ENCODE measurements around the gene ALS2CL.
"Not testable (repeated sequence)": the region's sequence is repeated elsewhere in the genome, so short reads cannot be mapped to it uniquely, and the experiment has no call there.

Gene ALS2CL, protein sequence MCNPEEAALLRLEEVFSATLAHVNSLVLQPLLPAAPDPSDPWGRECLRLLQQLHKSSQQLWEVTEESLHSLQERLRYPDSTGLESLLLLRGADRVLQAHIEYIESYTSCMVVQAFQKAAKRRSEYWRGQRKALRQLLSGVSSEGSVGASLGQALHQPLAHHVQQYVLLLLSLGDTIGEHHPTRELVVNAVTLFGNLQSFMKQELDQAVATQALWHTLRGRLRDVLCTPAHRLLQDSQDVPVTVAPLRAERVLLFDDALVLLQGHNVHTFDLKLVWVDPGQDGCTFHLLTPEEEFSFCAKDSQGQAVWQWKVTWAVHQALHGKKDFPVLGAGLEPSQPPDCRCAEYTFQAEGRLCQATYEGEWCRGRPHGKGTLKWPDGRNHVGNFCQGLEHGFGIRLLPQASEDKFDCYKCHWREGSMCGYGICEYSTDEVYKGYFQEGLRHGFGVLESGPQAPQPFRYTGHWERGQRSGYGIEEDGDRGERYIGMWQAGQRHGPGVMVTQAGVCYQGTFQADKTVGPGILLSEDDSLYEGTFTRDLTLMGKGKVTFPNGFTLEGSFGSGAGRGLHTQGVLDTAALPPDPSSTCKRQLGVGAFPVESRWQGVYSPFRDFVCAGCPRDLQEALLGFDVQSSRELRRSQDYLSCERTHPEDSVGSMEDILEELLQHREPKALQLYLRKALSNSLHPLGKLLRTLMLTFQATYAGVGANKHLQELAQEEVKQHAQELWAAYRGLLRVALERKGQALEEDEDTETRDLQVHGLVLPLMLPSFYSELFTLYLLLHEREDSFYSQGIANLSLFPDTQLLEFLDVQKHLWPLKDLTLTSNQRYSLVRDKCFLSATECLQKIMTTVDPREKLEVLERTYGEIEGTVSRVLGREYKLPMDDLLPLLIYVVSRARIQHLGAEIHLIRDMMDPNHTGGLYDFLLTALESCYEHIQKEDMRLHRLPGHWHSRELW

DNA sequence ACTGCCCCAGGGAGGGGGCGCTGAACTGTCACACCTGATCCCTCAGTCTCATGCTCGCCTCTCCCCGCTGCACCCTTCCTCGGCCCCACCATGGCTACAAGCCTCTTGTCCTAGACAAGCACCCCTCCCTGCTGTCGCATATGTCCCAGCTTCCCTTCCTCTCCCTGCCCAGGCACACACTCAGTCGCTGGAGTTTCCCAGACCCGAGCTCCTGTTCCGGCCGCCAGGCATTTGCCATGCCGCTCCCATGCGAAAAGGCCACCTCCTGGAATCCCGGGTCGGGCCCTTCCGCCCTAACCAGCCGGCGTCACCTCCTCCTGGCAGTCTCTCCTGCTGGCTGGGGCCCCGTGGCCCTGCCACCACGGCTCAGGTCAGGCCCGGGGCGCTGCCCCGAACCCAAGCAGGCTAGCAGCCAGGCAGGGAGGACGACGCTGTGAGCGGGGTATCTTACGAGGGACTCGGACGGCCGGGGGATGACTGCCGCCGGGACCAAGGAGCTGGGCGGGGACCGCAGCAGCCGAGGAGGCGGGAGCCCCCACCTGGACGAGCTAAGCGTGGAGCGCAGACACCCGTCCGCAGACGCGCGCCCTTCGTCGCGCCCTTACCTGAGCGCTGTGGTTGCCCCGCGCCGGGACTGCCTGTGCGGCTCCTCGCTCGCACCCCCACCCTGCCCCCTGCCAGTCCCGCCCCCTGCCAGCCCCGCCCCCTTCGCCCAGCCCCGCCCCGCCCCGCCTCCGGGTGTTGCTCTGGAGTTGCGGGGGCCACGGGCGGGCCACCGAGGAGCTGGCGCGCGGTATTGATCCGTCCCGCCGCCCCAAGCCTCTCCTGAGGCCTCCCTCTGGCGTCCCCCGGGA is at the start of gene ALS2CL:
TSS of gene ALS2CL (minus strand) at position 642 of the 854 bp plus-strand sequence. CDS start 4,239 bp downstream, outside the sequence.
- no peak for TF ChIP-seq CTCF (IDR thresholded peaks at IDR 0.05; ENCODE audit: insufficient read depth, missing control alignments)
- DNase-seq (ENCODE audit: insufficient read length, low spot score) (peak; percentile 56), FAIRE-seq (no peak)

DNA sequence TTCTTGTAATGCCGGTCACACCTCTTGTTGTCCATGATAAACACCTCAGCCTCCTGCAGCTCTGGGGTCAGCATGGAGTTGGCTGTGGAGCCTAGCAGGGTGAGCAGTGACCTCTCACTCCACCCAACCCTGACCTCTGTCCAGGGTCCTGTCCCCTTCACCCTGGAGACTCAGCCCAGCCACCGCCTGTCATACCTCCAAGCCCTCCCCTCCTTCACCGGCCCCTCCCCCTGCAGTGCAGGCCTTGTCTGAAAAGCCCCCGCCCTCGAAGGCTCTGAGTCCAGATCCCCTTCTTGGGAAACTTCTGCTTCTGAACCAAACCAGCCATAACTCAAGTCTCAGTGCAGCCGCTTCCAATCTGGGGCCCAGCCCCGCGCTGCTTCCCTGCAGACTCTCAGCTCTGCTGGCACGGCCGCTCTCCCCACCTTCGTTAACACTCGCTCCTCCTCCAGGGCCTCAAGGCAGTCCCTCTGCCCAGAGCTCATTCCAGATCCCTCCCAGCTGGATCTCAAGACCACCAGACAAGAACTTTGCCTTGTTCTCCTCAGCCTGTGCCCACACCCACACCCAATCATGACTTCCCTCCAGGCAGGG is 49.6 kb upstream of the ALS2CL start:
- TF ChIP-seq CTCF (IDR thresholded peaks at IDR 0.05; ENCODE audit: insufficient read depth, missing control alignments): no peak
- no peak for FAIRE-seq
- DNase-seq (ENCODE audit: insufficient read length, low spot score): no peak

DNA sequence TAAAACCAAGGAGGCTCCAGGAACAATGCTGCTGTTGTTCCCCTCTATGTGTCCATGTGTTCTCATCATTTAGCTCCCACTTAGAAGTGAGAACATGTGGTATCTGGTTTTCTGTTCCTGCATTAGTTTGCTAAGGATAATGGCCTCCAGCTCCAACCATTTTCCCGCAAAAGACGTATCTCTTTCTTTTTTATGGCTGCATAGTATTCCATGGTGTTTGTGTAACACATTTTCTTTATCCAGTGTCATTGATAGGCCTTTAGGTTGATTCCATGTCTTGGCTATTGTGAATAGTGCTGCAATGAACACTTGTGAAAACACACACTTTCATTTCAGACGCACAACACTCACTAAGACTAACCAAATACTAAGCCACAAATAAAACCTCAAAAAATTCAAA is 46.1 kb upstream of the ALS2CL start:
- not testable (repeated sequence) for FAIRE-seq; DNase-seq (ENCODE audit: insufficient read length, low spot score)

DNA sequence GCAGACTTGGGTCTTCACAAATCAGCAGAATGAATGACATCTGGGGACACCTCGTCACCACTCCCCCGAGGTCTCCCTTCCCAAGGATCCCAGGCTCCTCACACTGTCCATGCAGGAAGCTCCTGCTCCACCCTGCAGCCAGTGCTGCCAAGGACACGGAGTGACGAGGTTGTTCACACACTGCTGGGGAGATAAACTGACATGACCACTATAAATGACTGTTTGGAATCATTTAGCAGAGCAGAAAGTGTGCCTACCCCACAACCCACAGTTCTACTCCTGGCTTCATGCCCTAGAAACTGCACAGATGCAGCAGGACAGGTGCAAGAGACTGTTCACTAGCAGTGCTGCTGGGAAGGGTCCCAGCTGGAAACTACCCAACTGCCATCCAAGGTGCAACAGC is 43.9 kb upstream of the ALS2CL start:
- no peak for DNase-seq (ENCODE audit: insufficient read length, low spot score)
- FAIRE-seq: no peak
- TF ChIP-seq CTCF (IDR thresholded peaks at IDR 0.05; ENCODE audit: insufficient read depth, missing control alignments): no peak

- no peak for TF ChIP-seq CTCF (IDR thresholded peaks at IDR 0.05; ENCODE audit: insufficient read depth, missing control alignments)
- DNase-seq (ENCODE audit: insufficient read length, low spot score) (no peak), FAIRE-seq (no peak)
These were observed 42.8 kb upstream of the ALS2CL start for GRCh38 chr3:46736006-46736872.

DNA sequence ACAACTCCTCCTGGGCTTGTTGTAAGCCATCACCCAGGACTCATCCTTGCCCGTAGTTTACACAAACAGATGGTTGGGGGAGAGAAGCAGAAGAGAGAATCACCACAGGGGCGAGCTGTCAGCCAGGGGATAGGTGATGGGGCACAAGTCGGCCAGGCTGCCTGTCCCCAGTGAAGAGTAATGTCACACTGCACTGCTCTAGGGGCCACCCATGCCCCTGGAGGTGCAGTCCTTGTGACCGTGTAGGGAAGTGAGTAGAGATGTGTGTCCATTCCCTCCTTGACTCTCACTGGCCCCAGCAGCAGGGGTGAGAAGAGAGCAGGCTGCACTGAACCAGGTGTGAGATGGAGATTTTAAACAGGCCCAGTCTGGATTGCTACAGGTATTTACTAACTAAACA is 41.3 kb upstream of the ALS2CL start:
- DNase-seq (ENCODE audit: insufficient read length, low spot score) (no peak), FAIRE-seq (no peak)
- no peak for TF ChIP-seq CTCF (IDR thresholded peaks at IDR 0.05; ENCODE audit: insufficient read depth, missing control alignments)

Data from D721Med (cell line).